GM12875 (cell line): Measurements from ENCODE around the gene CRACR2B.

Source experiments
- H3K4me3 ChIP-seq: one replicate; pipeline ENCODE4 v1.5.1; 2011; ENCODE audit warnings: low read depth, low read length, control low read depth
- CTCF ChIP-seq: IDR thresholded peaks from 2 replicates; pipeline ENCODE4 v1.5.1; 2011; ENCODE audit warnings: low read depth, mild to moderate bottlenecking, control low read depth, inconsistent platforms, low read length, moderate library complexity, borderline replicate concordance; ENCODE audit not compliant: insufficient read depth

CRACR2B gene

GRCh38 chr11:865462-866430 is 38.0 kb downstream of the CRACR2B start:
- TF ChIP-seq CTCF = no peak
- no peak overlapping the region for H3K4me3 ChIP-seq

- no peak for TF ChIP-seq CTCF
- no peak overlapping the region for H3K4me3 ChIP-seq
Measured at GRCh38 chr11:866481-866880, 38.8 kb downstream of the CRACR2B start.

- no peak for TF ChIP-seq CTCF
- no peak overlapping the region for H3K4me3 ChIP-seq
Measured at GRCh38 chr11:867856-868358, 40.2 kb downstream of the CRACR2B start.

- H3K4me3 ChIP-seq = no peak overlapping the region
- TF ChIP-seq CTCF = no peak
Measured at GRCh38 chr11:868394-868793, 40.7 kb downstream of the CRACR2B start.

GRCh38 chr11:868802-869201 is 41.1 kb downstream of the CRACR2B start:
- no peak for TF ChIP-seq CTCF
- no peak overlapping the region for H3K4me3 ChIP-seq

- no peak for TF ChIP-seq CTCF
- H3K4me3 ChIP-seq = no peak overlapping the region
Measured at GRCh38 chr11:869399-870126, 41.8 kb downstream of the CRACR2B start.
